ENCODE results near the gene POLR3H.
A peak's percentile ranks its signal among the peaks of the same experiment; 100 is the strongest.

The POLR3H gene

GRCh38 chr22:41504397-41504796 lies 39.9 kb downstream of the POLR3H start:
- Histone ChIP-seq H3K4me2 (ENCODE audit: low read length) (no peak overlapping the region), H3K36me3 (ENCODE audit: control insufficient read depth, low read length) (peaks cover 62% of the 10 kb centered on the region), H3K27me3 (ENCODE audit: control insufficient read depth, low read length) (no peaks in the 10 kb centered on the region), H3K79me2 (ENCODE audit: control insufficient read depth, low read length) (peaks cover 29% of the 10 kb centered on the region), H3K4me1 (ENCODE audit: control insufficient read depth, low read length) (no peaks in the 10 kb centered on the region), H3K4me3 (ENCODE audit: low read length) (no peak overlapping the region), H4K20me1 (ENCODE audit: control insufficient read depth, insufficient read depth, low read depth, low read length) (no peaks in the 10 kb centered on the region), H3K27ac (ENCODE audit: low read depth, low read length) (no peak overlapping the region), H3K9me2 (replicated peaks; ENCODE audit: control insufficient read depth, low read length) (no peaks in the 10 kb centered on the region), H3F3A (ENCODE audit: control insufficient read depth, insufficient read depth) (no peaks in the 10 kb centered on the region), H3K9me3 (ENCODE audit: control insufficient read depth, insufficient read depth, low read length) (no peaks in the 10 kb centered on the region)
- TF ChIP-seq CTCF (IDR thresholded peaks at IDR 0.05; ENCODE audit: low read depth, low read length, poor library complexity, severe bottlenecking) = no peak
- no peak for TF ChIP-seq EZH2phosphoT487 (IDR thresholded peaks at IDR 0.05; ENCODE audit: borderline replicate concordance, low read length)

GRCh38 chr22:41501209-41501608 lies 43.1 kb downstream of the POLR3H start:
- peaks cover 42% of the 10 kb centered on the region for H3K36me3 ChIP-seq (ENCODE audit: control insufficient read depth, low read length)
- H3K27ac ChIP-seq (ENCODE audit: low read depth, low read length) = no peak overlapping the region
- no peaks in the 10 kb centered on the region for H3K9me3 ChIP-seq (ENCODE audit: control insufficient read depth, insufficient read depth, low read length)
- peak; percentile 52 for TF ChIP-seq CTCF (IDR thresholded peaks at IDR 0.05; ENCODE audit: low read depth, low read length, poor library complexity, severe bottlenecking)
- no peak for TF ChIP-seq EZH2phosphoT487 (IDR thresholded peaks at IDR 0.05; ENCODE audit: borderline replicate concordance, low read length)
- H3K4me1 ChIP-seq (ENCODE audit: control insufficient read depth, low read length) = no peaks in the 10 kb centered on the region
- H3K9me2 ChIP-seq (replicated peaks; ENCODE audit: control insufficient read depth, low read length) = no peaks in the 10 kb centered on the region
- H3K4me3 ChIP-seq (ENCODE audit: low read length) = no peak overlapping the region
- no peak overlapping the region for H3K4me2 ChIP-seq (ENCODE audit: low read length)
- H3K27me3 ChIP-seq (ENCODE audit: control insufficient read depth, low read length) = no peaks in the 10 kb centered on the region
- peaks cover 56% of the 10 kb centered on the region for H3K79me2 ChIP-seq (ENCODE audit: control insufficient read depth, low read length)
- H3F3A ChIP-seq (ENCODE audit: control insufficient read depth, insufficient read depth) = no peaks in the 10 kb centered on the region
- H4K20me1 ChIP-seq (ENCODE audit: control insufficient read depth, insufficient read depth, low read depth, low read length) = no peaks in the 10 kb centered on the region

- no peaks in the 10 kb centered on the region for H4K20me1 ChIP-seq (ENCODE audit: control insufficient read depth, insufficient read depth, low read depth, low read length)
- H3K4me2 ChIP-seq (ENCODE audit: low read length) = no peak overlapping the region
- H3F3A ChIP-seq (ENCODE audit: control insufficient read depth, insufficient read depth) = no peaks in the 10 kb centered on the region
- no peak for TF ChIP-seq CTCF (IDR thresholded peaks at IDR 0.05; ENCODE audit: low read depth, low read length, poor library complexity, severe bottlenecking)
- TF ChIP-seq EZH2phosphoT487 (IDR thresholded peaks at IDR 0.05; ENCODE audit: borderline replicate concordance, low read length) = no peak
- peaks cover 61% of the 10 kb centered on the region for H3K79me2 ChIP-seq (ENCODE audit: control insufficient read depth, low read length)
- no peaks in the 10 kb centered on the region for H3K9me3 ChIP-seq (ENCODE audit: control insufficient read depth, insufficient read depth, low read length)
- no peaks in the 10 kb centered on the region for H3K4me1 ChIP-seq (ENCODE audit: control insufficient read depth, low read length)
- H3K27ac ChIP-seq (ENCODE audit: low read depth, low read length) = no peak overlapping the region
- no peaks in the 10 kb centered on the region for H3K27me3 ChIP-seq (ENCODE audit: control insufficient read depth, low read length)
- H3K36me3 ChIP-seq (ENCODE audit: control insufficient read depth, low read length) = peaks cover 42% of the 10 kb centered on the region
- no peaks in the 10 kb centered on the region for H3K9me2 ChIP-seq (replicated peaks; ENCODE audit: control insufficient read depth, low read length)
- H3K4me3 ChIP-seq (ENCODE audit: low read length) = no peak overlapping the region
Observed at GRCh38 chr22:41500303-41500702, 44.0 kb downstream of the POLR3H start.
